A549 (cell line): Measurements from ENCODE around the gene CREBZF. TPM values are rescaled to one million over a fixed set of nuclear protein-coding genes. Genes with fewer than 3 reads are reported as not detected.

Experiments
- ATAC-seq, 2 experiments: fragments of 200-7000 bp in 1 of 2; fragments of >200 bp in 1 of 2; cut with Nextera tagmentation in 1 of 2; cut with Tn5 transposase in 1 of 2; 3 replicates each; pipeline versions ENCODE4 v1.8.0 to v1.9.1; 2018 to 2020; ENCODE audit warnings: mild to moderate bottlenecking in 1 of 2, moderate library complexity in 1 of 2
- CTCF ChIA-PET: fragments of 300-600 bp; sonication (Branson Sonifier 250); formaldehyde crosslinking; extraction: SDS; loops from one replicate; lab custom pipeline; 2021; ENCODE audit warnings: antibody characterized with exemption, inconsistent platforms; lab: Yijun Ruan, JAX
- POLR2A ChIA-PET: fragments of 350-600 bp; formaldehyde crosslinking; extraction: SDS; loops from one replicate; lab custom pipeline; 2021; ENCODE audit warnings: antibody characterized with exemption, inconsistent platforms; lab: Yijun Ruan, JAX
- DNase-seq, 2 experiments: peaks; one replicate each; pipeline versions ENCODE4 v3.0.0 to v3.0.0-alpha.2; 2011 to 2016; ENCODE audit warnings: low read depth in 1 of 2, low spot score in 1 of 2
- FAIRE-seq: peaks from 2 replicates; lab custom pipeline; 2011; peaks lifted over from hg19 to GRCh38; lab: Jason Lieb, UNC
- H3K27ac ChIP-seq, 2 experiments: fragments of >200 bp; sonication (Bioruptor Twin); formaldehyde crosslinking; 3 replicates each; pipeline ENCODE4 v1.5.1; 2016 to 2017
- H3K4me1 ChIP-seq: fragments of >200 bp; sonication (Bioruptor Twin); formaldehyde crosslinking; 3 replicates; pipeline ENCODE4 v1.6.1; 2016
- H3K4me2 ChIP-seq: fragments of >200 bp; sonication (Bioruptor Twin); formaldehyde crosslinking; 3 replicates; pipeline ENCODE4 v1.6.1; 2016
- H3K4me3 ChIP-seq: fragments of >200 bp; sonication (Bioruptor Twin); formaldehyde crosslinking; 3 replicates; pipeline ENCODE4 v1.5.1; 2016
- H3K9me3 ChIP-seq: fragments of >200 bp; sonication (Bioruptor Twin); formaldehyde crosslinking; 3 replicates; pipeline ENCODE4 v1.6.1; 2016
- ATOH8 ChIP-seq: fragments of 250-450 bp; sonication (Bioruptor Pico); IDR thresholded peaks from 2 replicates; pipeline ENCODE4 v1.5.0; 2020; ENCODE audit warnings: low read depth, mild to moderate bottlenecking, moderate library complexity
- CEBPB ChIP-seq, 2 experiments: fragments of >200 bp in 1 of 2; sonication (Bioruptor Twin) in 1 of 2; formaldehyde crosslinking in 1 of 2; IDR thresholded peaks; 2 replicates each; pipeline ENCODE4 v1.6.1; 2012 to 2016
- CHD2 ChIP-seq: fragments of 150-350 bp; IDR thresholded peaks from 2 replicates; pipeline ENCODE4 v1.6.1; 2014; ENCODE audit warnings: low read length; ENCODE audit not compliant: partially characterized antibody
- CHD4 ChIP-seq: fragments of 200-600 bp; sonication (generic); IDR thresholded peaks from 2 replicates; pipeline ENCODE4 v1.6.1; 2016; ENCODE audit warnings: antibody characterized with exemption, mild to moderate bottlenecking, borderline replicate concordance
- EHMT2 ChIP-seq: fragments of 200-600 bp; sonication (generic); IDR thresholded peaks from 2 replicates; pipeline ENCODE4 v1.6.1; 2016; ENCODE audit warnings: antibody characterized with exemption, low read depth, mild to moderate bottlenecking, moderate library complexity
- EP300 ChIP-seq, 2 experiments: fragments of >200 bp; sonication (Bioruptor Twin); formaldehyde crosslinking; IDR thresholded peaks; 2 replicates in 1 of 2; 3 replicates in 1 of 2; pipeline ENCODE4 v1.6.1; 2016 to 2017
- FOSB ChIP-seq: fragments of 250-450 bp; sonication (Bioruptor Pico); IDR thresholded peaks from 2 replicates; pipeline ENCODE4 v1.5.0; 2020; ENCODE audit warnings: mild to moderate bottlenecking, moderate library complexity
- FOSL2 ChIP-seq, 2 experiments: fragments of 450-650 bp in 1 of 2; fragments of >200 bp in 1 of 2; sonication (Bioruptor Twin) in 1 of 2; formaldehyde crosslinking; IDR thresholded peaks; 2 replicates each; pipeline versions ENCODE4 v1.5.0 to v1.6.1; 2016 to 2020; ENCODE audit warnings: mild to moderate bottlenecking in 1 of 2, moderate library complexity in 1 of 2
- HOXA7 ChIP-seq: fragments of 250-450 bp; sonication (Bioruptor Pico); IDR thresholded peaks from 2 replicates; pipeline ENCODE4 v1.5.0; 2020; ENCODE audit warnings: mild to moderate bottlenecking, moderate library complexity
- JUN ChIP-seq, 2 experiments: fragments of >200 bp; sonication (Bioruptor Twin); formaldehyde crosslinking; IDR thresholded peaks; 2 replicates in 1 of 2; 3 replicates in 1 of 2; pipeline ENCODE4 v1.6.1; 2016 to 2017
- KDM1A ChIP-seq: fragments of 200-600 bp; sonication (generic); IDR thresholded peaks from 2 replicates; pipeline ENCODE4 v1.6.1; 2016; ENCODE audit warnings: low read depth, mild to moderate bottlenecking
- KDM5A ChIP-seq: fragments of 200-600 bp; sonication (generic); IDR thresholded peaks from 2 replicates; pipeline ENCODE4 v1.6.1; 2016; ENCODE audit warnings: antibody characterized with exemption, mild to moderate bottlenecking
- MAFK ChIP-seq: fragments of 450-650 bp; IDR thresholded peaks from 2 replicates; pipeline ENCODE4 v1.6.1; 2014; ENCODE audit not compliant: partially characterized antibody
- MYC ChIP-seq: IDR thresholded peaks from 2 replicates; pipeline ENCODE4 v1.6.1; 2012; ENCODE audit warnings: mild to moderate bottlenecking, inconsistent platforms, low read length, improper control_type of control experiment, borderline replicate concordance
- NPAS2 ChIP-seq: fragments of 250-450 bp; sonication (Bioruptor Pico); IDR thresholded peaks from 2 replicates; pipeline ENCODE4 v1.8.0; 2022; ENCODE audit warnings: mild to moderate bottlenecking, moderate library complexity, borderline replicate concordance
- PHF8 ChIP-seq: fragments of 200-600 bp; sonication (generic); IDR thresholded peaks from 2 replicates; pipeline ENCODE4 v1.6.1; 2016; ENCODE audit warnings: low read depth, mild to moderate bottlenecking, antibody characterized with exemption, moderate library complexity, borderline replicate concordance
- POLR2A ChIP-seq: IDR thresholded peaks from 2 replicates; pipeline ENCODE4 v1.6.1; 2012; ENCODE audit warnings: mild to moderate bottlenecking, low read length
- RFX5 ChIP-seq: fragments of 450-650 bp; IDR thresholded peaks from 2 replicates; pipeline ENCODE4 v1.7.1; 2014; ENCODE audit warnings: antibody characterized with exemption, mild to moderate bottlenecking, moderate library complexity
- SREBF2 ChIP-seq: fragments of 450-650 bp; IDR thresholded peaks from 2 replicates; pipeline ENCODE4 v1.6.1; 2014; ENCODE audit warnings: mild to moderate bottlenecking, moderate library complexity
- TP53 ChIP-seq: fragments of 250-450 bp; sonication (Bioruptor Pico); IDR thresholded peaks from 2 replicates; pipeline ENCODE4 v1.5.0; 2021; ENCODE audit warnings: mild to moderate bottlenecking, moderate library complexity
- ZC3H11A ChIP-seq: fragments of 450-650 bp; IDR thresholded peaks from 2 replicates; pipeline ENCODE4 v1.6.1; 2014; ENCODE audit warnings: antibody characterized with exemption, mild to moderate bottlenecking
- ZFP36 ChIP-seq: fragments of 450-650 bp; IDR thresholded peaks from 2 replicates; pipeline ENCODE4 v1.6.1; 2014; ENCODE audit warnings: borderline replicate concordance; ENCODE audit not compliant: partially characterized antibody
- WGBS: methylation state at CpG from one replicate; pipeline ENCODE4 v1.1.6; 2017; ENCODE audit errors: missing lambda C conversion rate; 5-methylcytosine and 5-hydroxymethylcytosine counted together
- polyA plus RNA-seq, 4 experiments: library from polyadenylated mRNA; depleted of rRNA in 3 of 4; stranded (reverse); fragments of >200 nt; fragmentation: RNase III in 1 of 4; extraction: RNeasy Plus Mini Kit Qiagen cat#74134 plus additional on column Dnase treatment in 1 of 4; gene quantifications; 2 replicates in 3 of 4; 3 replicates in 1 of 4; pipeline ENCODE4 v1.2.3, GENCODE V29; 2011 to 2017
- TF ChIP-seq, protein P1 (sequence below): fragments of >200 bp; sonication (Bioruptor Twin); formaldehyde crosslinking; IDR thresholded peaks from 3 replicates; pipeline ENCODE4 v1.6.1; 2016
- TF ChIP-seq, protein P2 (sequence below): IDR thresholded peaks from 2 replicates; pipeline ENCODE4 v1.6.1; 2012; ENCODE audit warnings: low read depth, borderline replicate concordance
- TF ChIP-seq, protein P3 (sequence below): IDR thresholded peaks from 2 replicates; pipeline ENCODE4 v1.6.1; 2012
- TF ChIP-seq, protein P4 (sequence below): IDR thresholded peaks from 2 replicates; pipeline ENCODE4 v1.6.1; 2012
- TF ChIP-seq, protein P5 (sequence below): fragments of 200-600 bp; sonication (generic); IDR thresholded peaks from 2 replicates; pipeline ENCODE4 v1.6.1; 2016; ENCODE audit warnings: antibody characterized with exemption, mild to moderate bottlenecking, moderate library complexity

The CREBZF gene
- polyA plus RNA-seq, 2 of the 4 experiments (the other 2 are of a cell fraction): 57.8 to 61.8 TPM

DNA sequence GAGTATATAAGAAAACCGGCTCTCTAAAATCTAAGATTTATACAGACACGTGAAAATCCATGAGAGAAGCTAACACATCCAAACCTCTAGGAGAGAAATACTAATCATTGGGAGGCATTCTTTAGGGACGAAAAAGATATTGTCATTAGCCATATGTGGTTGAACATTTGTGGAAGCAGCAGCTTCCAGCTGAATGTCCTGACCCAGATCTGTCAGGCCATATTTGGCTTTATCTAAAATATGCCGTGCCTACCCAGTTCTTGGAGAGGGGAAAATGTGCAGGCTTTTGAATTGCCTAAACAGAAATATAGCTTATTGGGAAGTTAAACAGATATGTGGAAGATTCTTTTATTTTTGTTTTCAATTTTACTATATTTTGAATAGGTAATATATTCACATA lies 14.6 kb upstream of the CREBZF start:
- ATAC-seq (no peak), DNase-seq (no peak), FAIRE-seq (no peak)
- H3K4me3 ChIP-seq: no peak overlapping the region
- no peak overlapping the region for H3K27ac ChIP-seq
- TF ChIP-seq FOSB (CRISPR knock-in tag) (no peak), MAFK (no peak), POLR2A (no peak), RFX5 (no peak), ATOH8 (CRISPR knock-in tag) (no peak), NPAS2 (no peak), JUN (IDR thresholded peaks at IDR 0.05) (no peak), PHF8 (no peak), CEBPB (IDR thresholded peaks at IDR 0.05) (no peak), HOXA7 (CRISPR knock-in tag) (no peak)
- TF ChIP-seq, protein P1, sequence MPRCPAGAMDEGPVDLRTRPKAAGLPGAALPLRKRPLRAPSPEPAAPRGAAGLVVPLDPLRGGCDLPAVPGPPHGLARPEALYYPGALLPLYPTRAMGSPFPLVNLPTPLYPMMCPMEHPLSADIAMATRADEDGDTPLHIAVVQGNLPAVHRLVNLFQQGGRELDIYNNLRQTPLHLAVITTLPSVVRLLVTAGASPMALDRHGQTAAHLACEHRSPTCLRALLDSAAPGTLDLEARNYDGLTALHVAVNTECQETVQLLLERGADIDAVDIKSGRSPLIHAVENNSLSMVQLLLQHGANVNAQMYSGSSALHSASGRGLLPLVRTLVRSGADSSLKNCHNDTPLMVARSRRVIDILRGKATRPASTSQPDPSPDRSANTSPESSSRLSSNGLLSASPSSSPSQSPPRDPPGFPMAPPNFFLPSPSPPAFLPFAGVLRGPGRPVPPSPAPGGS: no peak
- TF ChIP-seq, protein P2, sequence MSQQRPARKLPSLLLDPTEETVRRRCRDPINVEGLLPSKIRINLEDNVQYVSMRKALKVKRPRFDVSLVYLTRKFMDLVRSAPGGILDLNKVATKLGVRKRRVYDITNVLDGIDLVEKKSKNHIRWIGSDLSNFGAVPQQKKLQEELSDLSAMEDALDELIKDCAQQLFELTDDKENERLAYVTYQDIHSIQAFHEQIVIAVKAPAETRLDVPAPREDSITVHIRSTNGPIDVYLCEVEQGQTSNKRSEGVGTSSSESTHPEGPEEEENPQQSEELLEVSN: no peak
- TF ChIP-seq, protein P3, sequence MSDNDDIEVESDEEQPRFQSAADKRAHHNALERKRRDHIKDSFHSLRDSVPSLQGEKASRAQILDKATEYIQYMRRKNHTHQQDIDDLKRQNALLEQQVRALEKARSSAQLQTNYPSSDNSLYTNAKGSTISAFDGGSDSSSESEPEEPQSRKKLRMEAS: no peak
- no peak overlapping the region for H3K4me2 ChIP-seq
- ChIA-PET CTCF (interaction anchor here (0.9 to 4.4 kb wide), 5 partner anchors 11 to 147 kb away, joined by 3 to 22 read pairs (median 4); no protein-coding TSS in a partner anchor), POLR2A (interaction anchor here (1.3 kb wide), 1 partner anchor 15 kb away, joined by 5 read pairs; the partner anchor contains the start of gene CREBZF)
- H3K9me3 ChIP-seq: no peaks in the 10 kb centered on the region
- WGBS: 84% methylated on average over 4 of the region's 4 CpGs
- H3K4me1 ChIP-seq: no peaks in the 10 kb centered on the region

DNA sequence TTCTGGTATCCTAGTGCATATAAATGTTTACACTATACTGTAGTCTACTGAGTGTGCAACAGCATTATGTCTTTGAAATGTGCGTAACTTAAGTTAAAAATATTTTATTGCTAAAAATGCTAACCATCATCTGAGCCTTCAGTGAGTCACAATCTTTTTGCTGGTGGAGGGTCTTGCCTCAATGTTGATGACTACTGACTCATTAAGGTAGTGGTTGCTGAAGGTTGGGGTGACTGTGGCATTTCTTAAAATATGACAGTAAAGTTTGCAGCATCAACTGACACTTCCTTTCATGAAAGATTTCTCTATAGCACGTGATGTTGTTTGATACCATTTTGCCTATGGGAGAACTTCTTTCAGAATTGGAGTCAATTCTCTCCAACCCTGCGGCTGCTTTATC lies 8.5 kb upstream of the CREBZF start:
- H3K4me1 ChIP-seq: no peaks in the 10 kb centered on the region
- TF ChIP-seq NPAS2: no peak
- TF ChIP-seq KDM1A: no peak
- TF ChIP-seq JUN (IDR thresholded peaks at IDR 0.05): no peak
- TF ChIP-seq MYC: no peak
- no peak for TF ChIP-seq RFX5
- no peak for TF ChIP-seq ZC3H11A
- TF ChIP-seq PHF8: no peak
- no peak for TF ChIP-seq FOSL2 (IDR thresholded peaks at IDR 0.05)
- TF ChIP-seq FOSL2 (CRISPR knock-in tag; IDR thresholded peaks at IDR 0.05): no peak
- TF ChIP-seq, protein P4, sequence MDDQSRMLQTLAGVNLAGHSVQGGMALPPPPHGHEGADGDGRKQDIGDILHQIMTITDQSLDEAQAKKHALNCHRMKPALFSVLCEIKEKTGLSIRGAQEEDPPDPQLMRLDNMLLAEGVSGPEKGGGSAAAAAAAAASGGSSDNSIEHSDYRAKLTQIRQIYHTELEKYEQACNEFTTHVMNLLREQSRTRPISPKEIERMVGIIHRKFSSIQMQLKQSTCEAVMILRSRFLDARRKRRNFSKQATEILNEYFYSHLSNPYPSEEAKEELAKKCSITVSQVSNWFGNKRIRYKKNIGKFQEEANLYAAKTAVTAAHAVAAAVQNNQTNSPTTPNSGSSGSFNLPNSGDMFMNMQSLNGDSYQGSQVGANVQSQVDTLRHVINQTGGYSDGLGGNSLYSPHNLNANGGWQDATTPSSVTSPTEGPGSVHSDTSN: no peak
- no peak for TF ChIP-seq CHD2
- TF ChIP-seq EHMT2: no peak
- TF ChIP-seq CEBPB (IDR thresholded peaks at IDR 0.05): no peak
- TF ChIP-seq TP53 (CRISPR knock-in tag): no peak
- TF ChIP-seq ZFP36: no peak
- no peak for TF ChIP-seq EP300 (IDR thresholded peaks at IDR 0.05)
- TF ChIP-seq SREBF2: no peak
- TF ChIP-seq, protein P5, sequence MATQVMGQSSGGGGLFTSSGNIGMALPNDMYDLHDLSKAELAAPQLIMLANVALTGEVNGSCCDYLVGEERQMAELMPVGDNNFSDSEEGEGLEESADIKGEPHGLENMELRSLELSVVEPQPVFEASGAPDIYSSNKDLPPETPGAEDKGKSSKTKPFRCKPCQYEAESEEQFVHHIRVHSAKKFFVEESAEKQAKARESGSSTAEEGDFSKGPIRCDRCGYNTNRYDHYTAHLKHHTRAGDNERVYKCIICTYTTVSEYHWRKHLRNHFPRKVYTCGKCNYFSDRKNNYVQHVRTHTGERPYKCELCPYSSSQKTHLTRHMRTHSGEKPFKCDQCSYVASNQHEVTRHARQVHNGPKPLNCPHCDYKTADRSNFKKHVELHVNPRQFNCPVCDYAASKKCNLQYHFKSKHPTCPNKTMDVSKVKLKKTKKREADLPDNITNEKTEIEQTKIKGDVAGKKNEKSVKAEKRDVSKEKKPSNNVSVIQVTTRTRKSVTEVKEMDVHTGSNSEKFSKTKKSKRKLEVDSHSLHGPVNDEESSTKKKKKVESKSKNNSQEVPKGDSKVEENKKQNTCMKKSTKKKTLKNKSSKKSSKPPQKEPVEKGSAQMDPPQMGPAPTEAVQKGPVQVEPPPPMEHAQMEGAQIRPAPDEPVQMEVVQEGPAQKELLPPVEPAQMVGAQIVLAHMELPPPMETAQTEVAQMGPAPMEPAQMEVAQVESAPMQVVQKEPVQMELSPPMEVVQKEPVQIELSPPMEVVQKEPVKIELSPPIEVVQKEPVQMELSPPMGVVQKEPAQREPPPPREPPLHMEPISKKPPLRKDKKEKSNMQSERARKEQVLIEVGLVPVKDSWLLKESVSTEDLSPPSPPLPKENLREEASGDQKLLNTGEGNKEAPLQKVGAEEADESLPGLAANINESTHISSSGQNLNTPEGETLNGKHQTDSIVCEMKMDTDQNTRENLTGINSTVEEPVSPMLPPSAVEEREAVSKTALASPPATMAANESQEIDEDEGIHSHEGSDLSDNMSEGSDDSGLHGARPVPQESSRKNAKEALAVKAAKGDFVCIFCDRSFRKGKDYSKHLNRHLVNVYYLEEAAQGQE: no peak
- TF ChIP-seq KDM5A: no peak
- TF ChIP-seq, protein P2: no peak
- TF ChIP-seq CHD4: no peak
- no peak overlapping the region for H3K4me2 ChIP-seq
- POLR2A ChIA-PET: interaction anchor here (1.3 kb wide), 1 partner anchor 8 kb away, joined by 3 read pairs; the partner anchor contains the start of gene CREBZF
- no peak overlapping the region for H3K27ac ChIP-seq
- DNase-seq (no peak), FAIRE-seq (no peak), ATAC-seq (no peak)
- WGBS: 65% methylated on average over 3 of the region's 3 CpGs
- CTCF ChIA-PET: no interaction called here
- no peak overlapping the region for H3K4me3 ChIP-seq
- H3K9me3 ChIP-seq: no peaks in the 10 kb centered on the region
